ENCODE results near the gene ACIN1. TPM values are rescaled to one million over a fixed set of nuclear protein-coding genes. Genes with fewer than 3 reads are reported as not detected.

ACIN1 gene
- total and polyA plus RNA-seq, 9 of the 15 experiments (the other 6 are each of a cell fraction or from before 2014, with no cell fraction given), result 5.0 to 196 (median 129) TPM

- TF ChIP-seq AFF4 (CRISPR knock-in tag; IDR thresholded peaks at IDR 0.05), result no peak
- TF ChIP-seq MEIS2 (IDR thresholded peaks at IDR 0.05; ENCODE audit: partially characterized antibody), result peak; percentile 88
- TF ChIP-seq ARID3A (IDR thresholded peaks at IDR 0.05; ENCODE audit: borderline replicate concordance, low read depth, low read length), result no peak
- no peak for TF ChIP-seq NFXL1 (CRISPR knock-in tag; IDR thresholded peaks at IDR 0.05)
- TF ChIP-seq ZFPM2 (CRISPR knock-in tag; IDR thresholded peaks at IDR 0.05), result no peak
- TF ChIP-seq NBN (IDR thresholded peaks at IDR 0.05; ENCODE audit: low read depth), result peak; percentile 99
- no peak for TF ChIP-seq ZNF232 (CRISPR knock-in tag; IDR thresholded peaks at IDR 0.05)
- no peak for TF ChIP-seq ZBTB34 (CRISPR knock-in tag; IDR thresholded peaks at IDR 0.05)
- TF ChIP-seq NFATC3 (IDR thresholded peaks at IDR 0.05), result no peak
Observed at GRCh38 chr14:23112359-23113178, 17.6 kb upstream of the ACIN1 start (continued).

Measured in K562 (cell line).